ENCODE results near the gene UBE2M.

Gene UBE2M

GRCh38 chr19:58550362-58551122 lies 7.9 kb downstream of the UBE2M start:
- Histone ChIP-seq H3K27ac (peak overlapping the region; percentile 51), H3K4me1 (ENCODE audit: control insufficient read depth in 1 of 2, insufficient read depth in 1 of 2, low read depth in 1 of 2, low read length in 1 of 2) (peaks cover 30 to 38% of the 10 kb centered on the region in 2 experiments), H3K4me3 (ENCODE audit: low read depth in 1 of 2, low read length in 1 of 2) (no peak overlapping the region), H3K9me3 (no peaks in the 10 kb centered on the region), H3K36me3 (peaks cover 73% of the 10 kb centered on the region), H3K27me3 (no peaks in the 10 kb centered on the region)
- no peak for TF ChIP-seq CTCF (IDR thresholded peaks at IDR 0.05)

DNA sequence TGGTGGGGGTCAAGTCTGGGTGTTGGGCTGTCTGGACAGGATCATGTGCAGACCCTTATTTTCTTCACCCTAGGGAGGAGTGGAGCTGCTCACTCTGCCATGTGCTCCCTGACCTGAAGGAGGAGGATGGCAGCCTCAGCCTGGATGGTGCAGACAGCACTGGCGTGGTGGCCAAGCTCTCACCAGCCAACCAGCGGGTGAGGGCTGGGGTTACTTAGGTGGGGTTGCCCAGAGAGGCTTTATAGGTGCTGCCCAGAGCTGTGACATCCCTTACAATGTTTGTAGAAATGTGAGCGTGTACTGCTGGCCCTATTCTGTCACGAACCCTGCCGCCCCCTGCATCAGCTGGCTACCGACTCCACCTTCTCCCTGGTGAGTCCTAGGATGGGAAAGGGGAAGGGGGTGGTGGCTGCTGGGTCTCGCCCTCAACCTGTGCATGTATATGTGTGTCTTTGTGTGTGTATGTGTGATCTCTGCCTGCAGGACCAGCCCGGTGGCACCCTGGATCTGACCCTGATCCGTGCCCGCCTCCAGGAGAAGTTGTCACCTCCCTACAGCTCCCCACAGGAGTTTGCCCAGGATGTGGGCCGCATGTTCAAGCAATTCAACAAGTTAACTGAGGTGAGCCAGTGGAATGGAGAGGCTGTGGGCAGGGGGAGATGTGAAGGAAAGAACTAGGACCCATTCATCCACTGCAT lies 8.6 kb downstream of the UBE2M start:
- Histone ChIP-seq H3K4me3 (ENCODE audit: low read depth in 1 of 2, low read length in 1 of 2) (no peak overlapping the region), H3K27ac (peak overlapping the region; percentile 51), H3K27me3 (no peaks in the 10 kb centered on the region), H3K9me3 (no peaks in the 10 kb centered on the region), H3K4me1 (ENCODE audit: control insufficient read depth in 1 of 2, insufficient read depth in 1 of 2, low read depth in 1 of 2, low read length in 1 of 2) (peaks cover 32 to 40% of the 10 kb centered on the region in 2 experiments), H3K36me3 (peaks cover 71% of the 10 kb centered on the region)
- no peak for TF ChIP-seq CTCF (IDR thresholded peaks at IDR 0.05)

DNA sequence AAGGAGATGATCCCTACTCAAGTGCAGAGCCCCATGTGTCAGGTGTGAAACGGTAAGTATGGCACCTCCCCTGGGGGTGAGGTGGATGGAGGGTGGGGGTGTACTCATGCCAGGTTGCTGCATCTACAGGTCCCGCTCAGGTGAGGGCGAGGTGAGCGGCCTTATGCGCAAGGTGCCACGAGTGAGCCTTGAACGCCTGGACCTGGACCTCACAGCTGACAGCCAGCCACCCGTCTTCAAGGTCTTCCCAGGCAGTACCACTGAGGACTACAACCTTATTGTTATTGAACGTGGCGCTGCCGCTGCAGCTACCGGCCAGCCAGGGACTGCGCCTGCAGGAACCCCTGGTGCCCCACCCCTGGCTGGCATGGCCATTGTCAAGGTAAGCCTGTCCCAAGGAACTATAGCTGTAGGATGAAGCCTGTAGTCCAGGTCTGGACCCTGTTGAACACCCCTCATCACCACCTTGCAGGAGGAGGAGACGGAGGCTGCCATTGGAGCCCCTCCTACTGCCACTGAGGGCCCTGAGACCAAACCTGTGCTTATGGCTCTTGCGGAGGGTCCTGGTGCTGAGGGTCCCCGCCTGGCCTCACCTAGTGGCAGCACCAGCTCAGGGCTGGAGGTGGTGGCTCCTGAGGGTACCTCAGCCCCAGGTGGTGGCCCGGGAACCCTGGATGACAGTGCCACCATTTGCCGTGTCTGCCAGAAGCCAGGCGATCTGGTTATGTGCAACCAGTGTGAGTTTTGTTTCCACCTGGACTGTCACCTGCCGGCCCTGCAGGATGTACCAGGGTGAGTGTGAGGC lies 9.3 kb downstream of the UBE2M start:
- peaks cover 70% of the 10 kb centered on the region for H3K36me3 ChIP-seq
- H3K27ac ChIP-seq: peak overlapping the region; percentile 51
- no peaks in the 10 kb centered on the region for H3K9me3 ChIP-seq
- H3K4me1 ChIP-seq (ENCODE audit: control insufficient read depth in 1 of 2, insufficient read depth in 1 of 2, low read depth in 1 of 2, low read length in 1 of 2): peaks cover 26 to 34% of the 10 kb centered on the region in 2 experiments
- H3K27me3 ChIP-seq: no peaks in the 10 kb centered on the region
- H3K4me3 ChIP-seq (ENCODE audit: low read depth in 1 of 2, low read length in 1 of 2): no peak overlapping the region
- TF ChIP-seq CTCF (IDR thresholded peaks at IDR 0.05): no peak

DNA sequence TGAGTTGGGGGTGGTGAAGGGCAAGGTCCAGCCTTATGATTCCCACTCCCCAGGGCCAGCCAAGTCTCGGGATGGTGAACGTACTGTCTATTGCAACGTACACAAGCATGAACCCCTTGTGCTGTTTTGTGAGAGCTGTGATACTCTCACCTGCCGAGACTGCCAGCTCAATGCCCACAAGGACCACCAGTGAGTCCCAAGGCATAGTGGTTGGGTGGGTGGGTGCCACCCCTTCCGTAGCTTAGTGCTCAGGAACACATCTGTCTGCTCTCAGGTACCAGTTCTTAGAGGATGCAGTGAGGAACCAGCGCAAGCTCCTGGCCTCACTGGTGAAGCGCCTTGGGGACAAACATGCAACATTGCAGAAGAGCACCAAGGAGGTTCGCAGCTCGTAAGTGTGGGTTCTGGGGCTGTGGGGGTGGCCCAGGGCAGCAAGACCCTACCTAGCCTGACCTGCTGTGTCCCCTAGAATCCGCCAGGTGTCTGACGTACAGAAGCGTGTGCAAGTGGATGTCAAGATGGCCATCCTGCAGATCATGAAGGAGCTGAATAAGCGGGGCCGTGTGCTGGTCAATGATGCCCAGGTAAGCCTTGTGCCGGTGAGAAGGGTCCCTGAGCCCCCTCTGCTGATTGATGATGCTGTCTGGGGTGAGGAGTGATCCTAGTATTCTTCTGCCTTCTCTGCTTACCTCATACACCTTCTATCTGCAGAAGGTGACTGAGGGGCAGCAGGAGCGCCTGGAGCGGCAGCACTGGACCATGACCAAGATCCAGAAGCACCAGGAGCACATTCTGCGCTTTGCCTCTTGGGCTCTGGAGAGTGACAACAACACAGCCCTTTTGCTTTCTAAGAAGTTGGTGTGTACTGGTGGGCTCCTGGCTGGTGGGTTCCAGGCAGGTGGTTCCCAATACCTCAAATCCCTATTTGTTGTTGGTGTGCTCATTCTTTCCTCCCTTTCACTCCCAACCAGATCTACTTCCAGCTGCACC lies 10.8 kb downstream of the UBE2M start:
- no peak for TF ChIP-seq CTCF (IDR thresholded peaks at IDR 0.05)
- peaks cover 55% of the 10 kb centered on the region for H3K36me3 ChIP-seq
- H3K27me3 ChIP-seq: peaks cover 2% of the 10 kb centered on the region
- no peaks in the 10 kb centered on the region for H3K9me3 ChIP-seq
- H3K27ac ChIP-seq: peak overlapping the region; percentile 100
- peaks cover 27 to 32% of the 10 kb centered on the region in 2 experiments for H3K4me1 ChIP-seq (ENCODE audit: control insufficient read depth in 1 of 2, insufficient read depth in 1 of 2, low read depth in 1 of 2, low read length in 1 of 2)
- no peak overlapping the region for H3K4me3 ChIP-seq (ENCODE audit: low read depth in 1 of 2, low read length in 1 of 2)
